ENCODE measurements around the gene UNC45A.
"Not testable (repeated sequence)": the region's sequence is repeated elsewhere in the genome, so short reads cannot be mapped to it uniquely, and the experiment has no call there.

UNC45A gene

GRCh38 chr15:90918034-90918788, 16.9 kb upstream of the UNC45A start:
- no peak for DNase-seq

GRCh38 chr15:90918835-90919234, 16.2 kb upstream of the UNC45A start:
- DNase-seq: no peak

GRCh38 chr15:90921887-90922286, 13.2 kb upstream of the UNC45A start:
- DNase-seq: no peak

- DNase-seq: not testable (repeated sequence)
Measured at GRCh38 chr15:90922712-90923322, 12.3 kb upstream of the UNC45A start.

- DNase-seq: no peak
Measured at GRCh38 chr15:90924375-90924774, 10.7 kb upstream of the UNC45A start.

GRCh38 chr15:90926766-90927165, 8.3 kb upstream of the UNC45A start:
- not testable (repeated sequence) for DNase-seq

GRCh38 chr15:90928106-90928505, 7.0 kb upstream of the UNC45A start:
- not testable (repeated sequence) for DNase-seq

- no peak for DNase-seq
Measured at GRCh38 chr15:90929246-90930019, 5.7 kb upstream of the UNC45A start.

- no peak for DNase-seq
Measured at GRCh38 chr15:90930861-90931574, 4.1 kb upstream of the UNC45A start.

- no peak for DNase-seq
Measured at GRCh38 chr15:90931575-90931827, 3.6 kb upstream of the UNC45A start.

GRCh38 chr15:90931828-90932659, 3.0 kb upstream of the UNC45A start, which contains the start of gene HDDC3:
Gene HDDC3 (minus strand): TSS chr15:90932549. CDS start chr15:90932540, 9 bp downstream.
- DNase-seq: peak; percentile 81

- no peak for DNase-seq
Measured at GRCh38 chr15:90932660-90932991, 2.5 kb upstream of the UNC45A start.

- DNase-seq: no peak
Measured at GRCh38 chr15:90933301-90933700, 1.8 kb upstream of the UNC45A start.

GRCh38 chr15:90934256-90934948, 683 bp upstream of the UNC45A start:
- peak; percentile 68 for DNase-seq

GRCh38 chr15:90936823-90937222, 1.7 kb downstream of the UNC45A start:
- no peak for DNase-seq

GRCh38 chr15:90938261-90938660, 3.2 kb downstream of the UNC45A start:
- DNase-seq: no peak

GRCh38 chr15:90939756-90940155, 4.7 kb downstream of the UNC45A start:
- no peak for DNase-seq

- DNase-seq: no peak
Measured at GRCh38 chr15:90941038-90941437, 6.0 kb downstream of the UNC45A start.

GRCh38 chr15:90942354-90943120, 7.5 kb downstream of the UNC45A start:
- no peak for DNase-seq

- DNase-seq: no peak
Measured at GRCh38 chr15:90945091-90945490, 10.0 kb downstream of the UNC45A start.

GRCh38 chr15:90946538-90946937, 11.5 kb downstream of the UNC45A start:
- no peak for DNase-seq

Data from activated CD4-positive, alpha-beta T cell treated with anti-CD3 and anti-CD28 coated beads for 1 hour (primary cell).